Upper lobe of left lung (tissue), 4 donors: Measurements from ENCODE around the gene POLK.

Source experiments
- EP300 ChIP-seq, 4 donors: sonication (generic); formaldehyde crosslinking; IDR thresholded peaks; one replicate each; pipeline ENCODE4 v1.5.1; 2017; ENCODE audit warnings: antibody characterized with exemption in 4 of 4, control low read depth in 2 of 4
- POLR2A ChIP-seq, 4 donors: fragments of 450-650 bp; IDR thresholded peaks; one replicate each; pipeline ENCODE4 v1.5.1; 2016 to 2017; ENCODE audit warnings: antibody characterized with exemption in 4 of 4, mild to moderate bottlenecking in 2 of 4
- POLR2AphosphoS5 ChIP-seq, 2 donors: sonication (generic); formaldehyde crosslinking; IDR thresholded peaks; one replicate each; pipeline ENCODE4 v1.5.1; 2017; ENCODE audit warnings: antibody characterized with exemption in 2 of 2
- TF ChIP-seq, protein P1 (sequence below), 6 experiments: fragments of 450-650 bp in 4 of 6; fragments of 200-600 bp in 2 of 6; sonication (generic) in 2 of 6; IDR thresholded peaks; one replicate each; pipeline ENCODE4 v1.5.1; 2016 to 2019; ENCODE audit warnings: antibody characterized with exemption in 6 of 6

DNA sequence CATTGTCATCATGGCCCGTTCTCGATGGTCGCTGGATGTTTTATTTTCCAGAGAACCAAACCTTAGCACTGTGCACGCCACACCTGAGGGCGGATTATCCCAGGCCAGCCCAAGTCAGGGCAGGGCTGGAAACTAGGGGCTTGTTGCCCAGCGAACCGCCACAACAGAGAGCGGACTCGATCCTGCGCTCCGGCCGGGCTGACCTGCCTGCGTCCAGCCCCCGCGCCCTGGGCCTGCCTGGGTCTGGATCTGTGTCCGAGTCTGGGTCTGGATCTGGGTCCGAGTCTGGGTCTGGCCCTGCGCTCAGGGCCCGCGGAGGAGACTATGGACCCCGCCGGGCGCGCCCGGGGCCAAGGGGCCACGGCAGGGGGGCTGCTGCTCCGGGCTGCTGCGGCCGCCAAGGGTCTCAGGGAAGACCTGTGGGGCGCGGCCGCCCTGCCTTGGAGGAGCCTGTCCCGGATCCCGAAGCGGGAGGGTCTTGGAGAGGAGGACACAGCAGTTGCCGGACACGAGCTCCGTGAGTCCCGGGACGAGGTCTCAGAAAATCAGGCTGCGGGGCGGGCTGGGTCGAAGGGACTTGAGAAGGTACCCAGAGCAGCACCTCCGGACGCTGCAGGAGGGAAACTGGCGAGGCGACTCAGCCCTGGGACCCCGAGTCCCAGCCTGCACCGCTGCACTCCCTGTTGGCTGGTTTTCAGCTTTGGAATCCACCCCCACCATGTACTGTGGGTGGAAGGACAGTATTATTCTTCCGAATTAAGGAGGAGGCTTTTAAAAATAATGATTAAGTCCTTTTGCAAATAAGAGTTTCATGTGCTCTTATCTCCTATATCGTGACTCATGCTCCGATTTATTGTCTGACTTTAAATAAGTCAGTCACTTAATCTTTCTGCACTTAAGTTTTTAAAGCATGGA, 99.9 kb downstream of the POLK start, which contains the start of gene ANKDD1B:
- TF ChIP-seq, protein P1, sequence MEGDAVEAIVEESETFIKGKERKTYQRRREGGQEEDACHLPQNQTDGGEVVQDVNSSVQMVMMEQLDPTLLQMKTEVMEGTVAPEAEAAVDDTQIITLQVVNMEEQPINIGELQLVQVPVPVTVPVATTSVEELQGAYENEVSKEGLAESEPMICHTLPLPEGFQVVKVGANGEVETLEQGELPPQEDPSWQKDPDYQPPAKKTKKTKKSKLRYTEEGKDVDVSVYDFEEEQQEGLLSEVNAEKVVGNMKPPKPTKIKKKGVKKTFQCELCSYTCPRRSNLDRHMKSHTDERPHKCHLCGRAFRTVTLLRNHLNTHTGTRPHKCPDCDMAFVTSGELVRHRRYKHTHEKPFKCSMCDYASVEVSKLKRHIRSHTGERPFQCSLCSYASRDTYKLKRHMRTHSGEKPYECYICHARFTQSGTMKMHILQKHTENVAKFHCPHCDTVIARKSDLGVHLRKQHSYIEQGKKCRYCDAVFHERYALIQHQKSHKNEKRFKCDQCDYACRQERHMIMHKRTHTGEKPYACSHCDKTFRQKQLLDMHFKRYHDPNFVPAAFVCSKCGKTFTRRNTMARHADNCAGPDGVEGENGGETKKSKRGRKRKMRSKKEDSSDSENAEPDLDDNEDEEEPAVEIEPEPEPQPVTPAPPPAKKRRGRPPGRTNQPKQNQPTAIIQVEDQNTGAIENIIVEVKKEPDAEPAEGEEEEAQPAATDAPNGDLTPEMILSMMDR (IDR thresholded peaks at IDR 0.05) = no peak
- TF ChIP-seq EP300 (IDR thresholded peaks at IDR 0.05) (no peak), POLR2A (IDR thresholded peaks at IDR 0.05) (no peak), POLR2AphosphoS5 (IDR thresholded peaks at IDR 0.05) (no peak)
